ENCODE data around the gene LRRFIP1.

LRRFIP1 gene

GRCh38 chr2:237642038-237642734, 14.8 kb downstream of the LRRFIP1 start:
- no peak for DNase-seq

DNA sequence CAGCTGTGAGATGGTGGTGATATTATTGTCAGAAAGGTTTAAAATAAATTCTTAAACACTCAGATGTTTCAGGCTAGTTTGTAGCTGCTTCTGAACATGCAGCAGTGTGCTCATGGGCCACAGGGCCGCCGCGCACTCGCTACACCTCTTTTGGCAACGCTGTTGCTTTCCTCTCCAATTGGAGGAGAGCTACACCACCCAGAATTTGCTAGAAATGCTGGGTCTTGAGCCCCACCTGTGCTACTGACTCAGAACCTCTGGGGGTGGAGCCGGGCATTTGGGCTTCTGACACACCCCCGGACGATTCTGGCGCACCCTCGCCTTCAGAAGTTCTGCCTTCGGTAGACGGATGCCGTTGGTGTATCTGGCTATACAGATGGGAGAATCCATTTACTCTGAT, 15.7 kb downstream of the LRRFIP1 start:
- no peak for DNase-seq

GRCh38 chr2:237643582-237644380, 16.4 kb downstream of the LRRFIP1 start:
- no peak for DNase-seq

DNA sequence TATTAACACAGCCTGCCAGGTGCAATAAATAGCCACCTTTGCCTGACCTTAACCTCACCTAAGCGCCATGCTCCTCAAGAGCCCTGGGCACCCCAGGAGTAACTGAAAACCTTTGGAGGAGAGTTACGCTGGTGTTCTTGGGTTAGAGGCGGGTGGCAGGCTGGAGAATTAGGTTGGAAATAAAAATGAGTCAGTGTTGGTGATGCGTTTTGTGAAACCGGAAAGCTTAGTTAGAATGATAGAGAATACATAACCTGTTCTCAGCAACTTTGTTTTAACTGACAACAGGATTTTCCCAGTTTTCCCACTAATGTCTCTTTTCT, 17.0 kb downstream of the LRRFIP1 start:
- no peak for DNase-seq

GRCh38 chr2:237645261-237645660, 17.9 kb downstream of the LRRFIP1 start:
- DNase-seq, result no peak

DNA sequence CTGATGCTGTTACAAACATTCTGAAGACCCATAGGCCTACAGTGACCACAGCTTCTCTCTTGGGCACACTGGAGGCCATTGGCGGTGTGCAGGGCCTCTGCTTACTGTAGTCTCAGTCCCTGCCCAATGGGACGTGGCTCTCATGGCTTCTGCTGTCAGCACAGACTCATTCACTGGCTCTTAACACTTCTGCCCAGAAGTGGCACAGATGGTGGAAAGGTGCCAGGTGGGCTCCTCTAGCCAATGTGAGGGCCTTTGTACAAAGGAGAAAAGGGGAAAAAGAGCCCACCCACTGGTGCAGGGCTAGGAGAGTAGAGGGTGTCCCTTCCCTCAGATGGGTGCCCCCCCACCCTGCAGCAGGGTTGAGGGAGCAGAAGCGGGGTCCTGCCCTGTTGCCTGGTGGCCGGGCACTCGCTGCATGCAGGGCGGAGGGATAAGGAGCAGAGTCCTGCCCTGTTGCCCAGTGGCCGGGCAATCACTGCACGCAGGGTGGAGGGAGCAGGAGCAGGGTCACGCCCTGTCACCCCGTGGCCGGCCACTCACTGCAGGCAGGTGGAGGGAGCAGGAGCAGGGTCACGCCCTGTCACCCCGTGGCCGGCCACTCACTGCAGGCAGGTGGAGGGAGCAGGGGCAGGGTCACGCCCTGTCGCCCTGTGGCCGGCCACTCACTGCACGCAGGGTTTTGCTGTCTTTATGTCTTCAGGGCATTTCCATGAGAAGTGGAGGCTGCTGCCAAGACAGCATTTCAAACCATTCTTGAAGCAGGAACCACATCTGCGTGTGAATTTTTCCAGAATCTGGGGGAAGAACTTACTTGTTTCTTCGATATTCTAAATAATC, 20.0 kb downstream of the LRRFIP1 start:
- no peak for DNase-seq

GRCh38 chr2:237648016-237648381, 20.6 kb downstream of the LRRFIP1 start:
- DNase-seq, result no peak

DNA sequence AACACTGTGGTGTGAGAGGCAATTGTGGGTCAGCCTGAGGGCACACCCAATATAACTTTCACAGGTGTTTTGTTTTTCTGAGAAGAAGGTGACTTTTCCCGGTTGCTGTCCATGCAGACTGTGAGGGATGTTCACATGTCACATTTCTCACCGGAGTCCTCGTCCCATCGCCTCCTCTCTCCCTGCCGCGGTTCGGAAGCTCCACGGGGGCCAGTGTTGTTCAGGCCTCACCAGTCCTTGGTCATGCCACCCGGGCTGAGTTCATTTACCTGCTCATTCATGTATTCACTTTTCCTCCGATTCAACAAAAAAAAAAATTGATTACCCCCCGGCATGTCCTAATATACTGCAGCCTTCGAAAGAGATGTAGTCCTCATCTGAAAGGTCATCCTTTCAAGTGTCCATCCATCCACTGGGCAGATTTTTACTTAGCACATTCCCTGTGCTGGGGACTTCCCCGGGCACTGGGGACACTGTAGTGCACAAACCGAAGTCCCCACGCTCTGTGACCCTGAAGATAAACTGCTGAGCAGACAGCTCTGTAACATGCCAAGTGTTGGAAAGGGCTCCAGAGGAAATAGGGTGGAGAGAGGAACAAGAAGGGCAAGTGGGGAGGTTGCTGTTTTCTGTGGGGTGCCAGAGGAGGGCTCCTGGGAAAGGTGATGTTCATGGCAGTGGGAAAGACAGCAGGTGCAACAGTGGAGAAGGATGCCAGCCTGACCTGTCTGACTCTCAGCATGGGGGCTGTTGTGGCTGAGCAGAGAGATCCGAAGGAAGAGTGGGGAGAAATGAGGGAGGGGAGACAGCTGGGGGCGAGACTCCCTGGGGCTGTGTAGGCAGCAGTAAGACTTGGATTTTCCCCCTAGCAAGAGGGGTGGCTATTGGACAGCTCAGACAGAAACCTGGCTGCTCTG, 22.4 kb downstream of the LRRFIP1 start:
- DNase-seq, result no peak

DNA sequence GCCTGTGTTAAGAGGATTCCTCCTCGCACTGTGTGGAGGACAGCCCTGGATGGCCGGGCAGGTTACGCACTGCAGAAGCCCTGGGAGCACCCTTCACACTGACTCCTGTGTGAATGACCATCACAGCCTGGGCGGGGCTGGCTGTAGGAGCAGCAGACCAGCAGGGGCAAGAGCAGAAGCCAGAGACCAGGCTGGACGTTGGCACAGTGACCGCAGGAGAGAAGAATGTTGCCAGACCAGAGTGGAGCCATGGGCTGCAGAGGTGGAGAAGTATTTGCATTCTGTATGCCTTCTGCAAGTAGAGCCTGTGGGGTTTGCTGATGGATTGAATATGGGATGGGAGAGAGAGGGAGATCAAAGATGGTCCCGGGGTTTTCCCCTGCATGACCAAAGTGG, 23.1 kb downstream of the LRRFIP1 start:
- no peak for DNase-seq

GRCh38 chr2:237651761-237652160, 24.4 kb downstream of the LRRFIP1 start:
- no peak for DNase-seq

- no peak for DNase-seq
Measured at GRCh38 chr2:237652181-237652580, 24.8 kb downstream of the LRRFIP1 start.

GRCh38 chr2:237652854-237653253, 25.5 kb downstream of the LRRFIP1 start:
- no peak for DNase-seq

GRCh38 chr2:237653776-237654558, 26.6 kb downstream of the LRRFIP1 start:
- no peak for DNase-seq

GRCh38 chr2:237657063-237657462, 29.7 kb downstream of the LRRFIP1 start:
- no peak for DNase-seq

- no peak for DNase-seq
Measured at GRCh38 chr2:237660381-237660900, 33.1 kb downstream of the LRRFIP1 start.

DNA sequence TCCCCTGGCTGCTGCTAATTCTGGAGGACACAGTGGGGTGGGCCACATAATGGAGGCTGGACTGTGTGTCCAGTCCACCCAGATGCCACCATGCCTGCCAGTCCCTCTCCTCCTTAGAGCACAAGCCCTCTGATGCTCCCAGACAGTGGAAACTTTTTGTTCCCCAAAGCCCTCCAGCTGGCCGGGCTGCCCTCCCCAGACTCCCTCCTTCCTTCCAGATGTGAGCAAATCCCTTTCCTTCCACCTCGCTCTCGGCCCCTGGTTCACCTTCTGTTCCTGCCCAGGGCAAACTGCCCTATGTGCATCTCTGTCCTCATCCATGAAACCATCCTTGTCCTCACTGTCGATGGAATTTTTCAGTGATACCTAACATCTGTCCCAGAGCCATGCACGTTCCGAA, 33.9 kb downstream of the LRRFIP1 start:
- DNase-seq, result no peak

DNA sequence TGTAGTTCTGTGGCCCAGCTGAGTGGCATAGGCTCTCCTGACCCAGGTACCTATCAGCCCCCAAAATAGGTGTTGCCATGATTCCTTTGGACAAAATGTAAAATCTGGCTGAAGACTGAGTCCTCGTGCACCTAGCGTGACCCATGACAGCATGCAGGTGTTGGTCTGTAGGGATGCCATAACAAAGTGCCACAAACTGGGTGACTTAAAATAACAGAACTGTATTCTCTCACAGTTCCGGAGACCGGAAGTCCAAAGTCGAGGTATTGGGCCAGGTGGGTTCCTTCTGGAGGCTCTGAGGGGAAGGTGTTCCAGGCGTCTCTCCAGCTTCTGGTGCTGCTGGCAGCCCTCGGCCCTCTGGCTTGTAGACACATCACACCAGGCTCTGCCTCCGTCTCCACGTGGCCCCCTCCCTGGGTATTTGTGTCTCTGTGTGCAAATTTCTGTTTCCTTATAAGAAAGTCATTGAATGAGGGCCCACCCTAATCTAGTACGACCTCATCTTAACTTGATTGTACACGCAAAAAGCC, 34.5 kb downstream of the LRRFIP1 start:
- no peak for DNase-seq

- peak; percentile 80 for DNase-seq
Measured at GRCh38 chr2:237662671-237663093, 35.3 kb downstream of the LRRFIP1 start.

GRCh38 chr2:237663517-237664110, 36.2 kb downstream of the LRRFIP1 start:
- no peak for DNase-seq

DNA sequence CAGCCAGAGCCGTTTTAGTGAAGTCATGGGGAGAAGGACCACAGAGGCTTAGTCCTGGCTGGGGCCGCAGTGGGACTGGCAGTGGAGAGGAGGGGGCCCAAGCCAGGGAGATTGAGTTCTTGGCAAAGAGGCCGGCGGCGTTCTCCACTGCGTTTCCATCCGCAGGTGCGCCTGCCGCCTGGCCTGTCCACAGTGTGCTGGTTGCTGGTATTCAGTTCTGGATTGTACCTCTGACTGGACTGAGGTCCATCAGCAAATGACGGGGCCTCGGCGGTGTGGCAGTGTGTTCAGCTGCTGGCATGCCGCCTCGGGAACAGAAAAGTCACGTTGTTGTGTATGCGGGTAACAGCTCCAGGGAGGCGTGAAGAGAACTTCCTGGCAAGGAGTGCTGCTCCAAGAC, 36.8 kb downstream of the LRRFIP1 start:
- DNase-seq, result no peak

- no peak for DNase-seq
Measured at GRCh38 chr2:237665713-237666143, 38.3 kb downstream of the LRRFIP1 start.

Data from hematopoietic multipotent progenitor cell treated with erythropoietin and hydrocortisone succinate and interleukin-3 and kit ligand, for 4 days (in vitro differentiated cells).